ENCODE data around the gene KRT36. TPM values are rescaled to one million over a fixed set of nuclear protein-coding genes. Genes with fewer than 3 reads are reported as not detected.

KRT36 gene
- total RNA-seq, result not detected in 2 replicates

GRCh38 chr17:41489531-41489930, at the start of gene KRT36:
TSS of gene KRT36 (minus strand) at chr17:41489910. CDS start at chr17:41489864, 46 bp downstream.

GRCh38 chr17:41518789-41519449, 29.2 kb upstream of the KRT36 start, which contains the start of gene KRT15:
TSS of gene KRT15 (minus strand) at chr17:41518890. CDS start at chr17:41518827, 63 bp downstream.

GRCh38 chr17:41505007-41505808, 15.5 kb upstream of the KRT36 start, which contains the start of gene KRT13:
TSS of gene KRT13 (minus strand) at chr17:41505612. CDS start at chr17:41505550, 62 bp downstream.

GRCh38 chr17:41481036-41481435, 8.7 kb downstream of the KRT36 start, which contains the start of gene KRT35:
TSS of gene KRT35 (minus strand) at chr17:41481151. CDS start at chr17:41481097, 54 bp downstream.

GRCh38 chr17:41466988-41467387, 22.7 kb downstream of the KRT36 start, which contains the start of gene KRT32:
TSS of gene KRT32 (minus strand) at chr17:41467386. CDS start at chr17:41467325, 61 bp downstream.

GRCh38 chr17:41440531-41441033, 49.1 kb downstream of the KRT36 start, which contains the start of gene KRT38:
TSS of gene KRT38 (minus strand) at chr17:41440983. CDS start at chr17:41440921, 62 bp downstream.

Other genes starting within 250 kb of the KRT36 start
- gene KRTAP9-4, start 240.2 kb downstream of the KRT36 start, total RNA-seq, result not detected in 2 replicates
- gene KRTAP9-9, start 234.5 kb downstream of the KRT36 start, total RNA-seq, result not detected in 2 replicates
- gene KRTAP9-6, start 224.5 kb downstream of the KRT36 start, total RNA-seq, result not detected in 2 replicates
- gene KRTAP9-7, start 214.2 kb downstream of the KRT36 start, total RNA-seq, result not detected in 2 replicates
- gene KRTAP29-1, start 187.1 kb downstream of the KRT36 start, total RNA-seq, result not detected in 2 replicates
- gene KRTAP16-1, start 180.6 kb downstream of the KRT36 start, total RNA-seq, result not detected in 2 replicates
- not detected in 2 replicates for gene KRTAP17-1, start 174.2 kb downstream of the KRT36 start, total RNA-seq
- gene KRT33A, start 139.1 kb downstream of the KRT36 start, total RNA-seq, result not detected in 2 replicates
- gene KRT33B, start 120.1 kb downstream of the KRT36 start, total RNA-seq, result under 0.01 TPM in 1 of 2 replicates, not detected in the other
- gene KRT34, start 107.6 kb downstream of the KRT36 start, total RNA-seq, result 115 and 121 TPM in 2 replicates
- not detected in 2 replicates for gene KRT31, start 92.3 kb downstream of the KRT36 start, total RNA-seq
- gene KRT37, start 65.3 kb downstream of the KRT36 start, total RNA-seq, result 0.71 TPM in 1 of 2 replicates, not detected in the other
- 0.18 TPM in 1 of 2 replicates, not detected in the other for gene KRT38, start 48.9 kb downstream of the KRT36 start, total RNA-seq
- gene KRT32, start 22.5 kb downstream of the KRT36 start, total RNA-seq, result 0.18 TPM in 1 of 2 replicates, not detected in the other
- not detected in 2 replicates for gene KRT35, start 8.8 kb downstream of the KRT36 start, total RNA-seq
- 0.35 TPM in 1 of 2 replicates, not detected in the other for gene KRT13, start 15.7 kb upstream of the KRT36 start, total RNA-seq
- gene KRT15, start 29.0 kb upstream of the KRT36 start, total RNA-seq, result 5.3 and 13.8 TPM in 2 replicates
- 631 and 654 TPM in 2 replicates for gene KRT19, start 38.4 kb upstream of the KRT36 start, total RNA-seq
- not detected in 2 replicates for gene KRT9, start 82.1 kb upstream of the KRT36 start, total RNA-seq
- gene KRT14, start 97.0 kb upstream of the KRT36 start, total RNA-seq, result not detected in 2 replicates
- not detected in 2 replicates for gene KRT16, start 122.9 kb upstream of the KRT36 start, total RNA-seq
- 3.5 and 9.2 TPM in 2 replicates for gene KRT17, start 134.7 kb upstream of the KRT36 start, total RNA-seq
- gene EIF1, start 199.0 kb upstream of the KRT36 start, total RNA-seq, result 61.0 and 63.1 TPM in 2 replicates
- not detected in 2 replicates for gene GAST, start 222.4 kb upstream of the KRT36 start, total RNA-seq
- not detected in 2 replicates for gene HAP1, start 244.7 kb upstream of the KRT36 start, total RNA-seq

Measured in myometrial cell (primary cell).